ENCODE measurements around the gene USP31.
"Not testable (repeated sequence)": the region's sequence is repeated elsewhere in the genome, so short reads cannot be mapped to it uniquely, and the experiment has no call there.

GRCh38 chr16:23096450-23096849, 52.8 kb downstream of the USP31 start:
- not testable (repeated sequence) for TF ChIP-seq CTCF, POLR2A (IDR thresholded peaks at IDR 0.05)

Data from right lobe of liver (tissue), 4 donors.